Measurements from ENCODE around the gene AQP2.

- TF ChIP-seq CTCF (IDR thresholded peaks at IDR 0.05) = no peak
- TF ChIP-seq POLR2A (IDR thresholded peaks at IDR 0.05) = no peak
Measured at GRCh38 chr12:49911213-49911605, 39.3 kb upstream of the AQP2 start.

Measured in prostate gland (tissue), 2 donors.